ENCODE results near the gene UBE3C.
"Not testable (repeated sequence)": the region's sequence is repeated elsewhere in the genome, so short reads cannot be mapped to it uniquely, and the experiment has no call there.

The UBE3C gene

DNA sequence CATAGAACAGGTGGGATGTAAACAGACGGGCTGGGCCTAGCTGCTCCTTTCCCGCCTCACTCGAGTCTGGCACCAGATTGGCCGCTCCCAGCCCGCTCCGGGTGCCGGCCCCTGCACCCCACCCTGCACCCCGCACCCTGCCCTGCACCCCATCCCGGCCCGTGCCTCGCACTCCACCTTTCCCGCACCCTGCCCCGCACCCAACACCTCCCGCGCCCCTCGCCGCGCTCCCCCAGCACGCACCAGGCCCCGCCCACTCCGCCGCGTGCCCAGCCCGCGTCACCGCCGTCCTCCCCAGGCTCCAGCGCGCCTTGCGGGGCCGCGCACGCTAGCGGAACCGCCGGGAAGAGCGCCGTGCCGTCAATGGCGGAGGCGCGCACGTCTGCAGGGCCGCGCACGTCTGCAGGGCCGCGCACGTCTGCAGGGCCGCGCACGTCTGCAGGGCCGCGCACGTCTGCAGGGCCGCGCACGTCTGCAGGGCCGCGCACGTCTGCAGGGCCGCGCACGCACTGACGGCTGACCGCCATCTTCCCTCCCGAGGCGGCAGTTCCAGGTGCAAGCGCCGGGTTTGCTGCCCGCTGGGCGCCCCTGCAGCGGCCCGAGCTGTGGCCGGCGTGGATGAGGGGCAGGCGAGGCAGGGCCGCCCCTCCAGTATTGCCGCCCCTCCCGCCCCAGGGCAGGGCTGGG, at the start of gene UBE3C:
Gene UBE3C, plus strand, starts transcription at position 503 of the 687 bp plus-strand sequence. CDS start 347 bp downstream, outside the sequence.
- DNase-seq = peak; percentile 2

GRCh38 chr7:157089100-157089610, 49.6 kb upstream of the UBE3C start:
- DNase-seq = no peak

DNA sequence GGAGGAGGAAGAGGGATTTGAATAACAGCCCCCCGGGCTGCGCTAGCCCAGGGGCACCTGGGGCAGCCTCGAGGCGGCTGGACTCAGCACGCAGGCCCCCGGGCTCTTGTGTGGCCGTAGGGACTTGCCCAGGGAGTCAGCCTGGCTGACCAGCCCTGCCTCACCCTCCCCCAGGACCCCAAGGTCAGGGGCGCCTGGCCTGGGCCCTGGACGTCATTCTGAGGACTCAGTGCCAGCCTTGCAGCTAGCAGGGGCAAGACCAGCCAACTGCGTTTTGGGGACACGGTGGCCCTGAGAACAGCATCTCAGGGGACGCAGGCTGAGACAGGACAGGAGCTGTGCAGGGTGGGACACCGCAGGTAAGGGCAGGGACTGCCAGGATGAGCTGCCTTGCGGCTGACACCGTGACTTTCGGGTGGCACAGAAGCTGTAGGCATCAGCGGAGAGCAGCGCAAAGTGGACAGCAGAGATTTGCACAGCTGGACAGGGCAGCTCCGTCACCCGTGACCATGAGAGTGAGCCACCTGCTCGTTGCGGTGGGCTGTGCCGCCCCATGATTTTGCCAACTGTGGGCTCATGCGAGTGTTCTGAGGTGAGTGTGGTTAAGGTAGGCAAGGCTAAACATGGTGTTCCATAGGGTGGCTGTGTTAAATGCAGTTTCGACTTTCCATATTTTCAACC, 48.1 kb upstream of the UBE3C start:
- DNase-seq = no peak

GRCh38 chr7:157096286-157097055, 42.3 kb upstream of the UBE3C start:
- no peak for DNase-seq

GRCh38 chr7:157097056-157097329, 41.7 kb upstream of the UBE3C start:
- no peak for DNase-seq

DNA sequence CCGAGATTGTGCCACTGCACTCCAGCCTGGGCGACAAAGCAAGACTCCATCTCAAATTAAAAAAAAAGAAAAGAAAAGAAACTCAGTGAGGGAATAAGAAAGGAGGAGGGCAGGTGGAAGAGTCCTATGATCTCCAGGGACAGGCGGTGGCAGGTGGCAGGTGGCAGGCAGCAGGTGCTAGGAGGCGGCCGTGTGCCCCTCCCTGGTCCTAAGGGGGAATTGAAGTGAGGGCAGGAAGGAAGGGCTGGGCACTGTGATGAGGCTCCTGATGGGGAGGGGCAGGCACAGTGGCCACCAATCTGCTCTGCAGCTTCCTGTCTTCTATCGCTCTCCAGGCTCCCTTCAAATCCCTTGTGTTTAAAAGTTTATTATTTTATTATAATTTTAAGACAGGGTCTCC, 41.2 kb upstream of the UBE3C start:
- no peak for DNase-seq

DNA sequence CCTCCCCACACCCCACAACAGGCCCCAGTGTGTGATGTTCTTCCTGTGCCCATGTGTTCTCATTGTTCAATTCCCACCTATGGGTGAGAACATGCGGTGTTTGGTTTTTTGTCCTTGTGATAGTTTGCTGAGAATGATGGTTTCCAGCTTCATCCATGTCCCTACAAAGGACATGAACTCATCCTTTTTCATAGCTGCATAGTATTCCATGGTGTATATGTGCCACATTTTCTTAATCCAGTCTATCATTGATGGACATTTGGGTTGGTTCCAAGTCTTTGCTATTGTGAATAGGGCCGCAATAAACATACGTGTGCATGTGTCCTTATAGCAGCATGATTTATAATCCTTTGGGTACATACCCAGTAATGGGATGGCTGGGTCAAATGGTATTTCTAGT, 38.7 kb upstream of the UBE3C start:
- not testable (repeated sequence) for DNase-seq

- DNase-seq = not testable (repeated sequence)
Observed at GRCh38 chr7:157103641-157104040, 35.1 kb upstream of the UBE3C start.

GRCh38 chr7:157111311-157111710, 27.4 kb upstream of the UBE3C start:
- DNase-seq = no peak

- no peak for DNase-seq
Observed at GRCh38 chr7:157112706-157113105, 26.0 kb upstream of the UBE3C start.

DNA sequence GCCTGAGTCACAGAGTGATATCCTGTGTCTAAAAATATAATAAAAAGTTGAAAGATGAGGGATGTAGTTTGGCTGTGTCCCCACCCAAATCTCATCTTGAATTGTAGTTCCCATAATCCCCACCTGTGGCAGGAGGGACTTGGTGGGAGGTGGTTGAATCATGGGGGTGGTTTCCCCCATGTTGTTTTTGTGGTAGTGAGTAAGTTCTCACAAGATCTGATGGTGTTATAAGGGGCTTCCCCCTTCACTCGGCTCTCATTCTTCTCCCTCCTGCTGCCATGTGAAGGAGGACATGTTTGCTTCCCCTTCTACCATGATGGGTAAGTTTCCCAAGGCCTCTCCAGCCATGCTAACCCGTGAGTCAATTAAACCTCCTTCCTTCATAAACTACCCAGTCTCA, 25.1 kb upstream of the UBE3C start:
- no peak for DNase-seq

DNA sequence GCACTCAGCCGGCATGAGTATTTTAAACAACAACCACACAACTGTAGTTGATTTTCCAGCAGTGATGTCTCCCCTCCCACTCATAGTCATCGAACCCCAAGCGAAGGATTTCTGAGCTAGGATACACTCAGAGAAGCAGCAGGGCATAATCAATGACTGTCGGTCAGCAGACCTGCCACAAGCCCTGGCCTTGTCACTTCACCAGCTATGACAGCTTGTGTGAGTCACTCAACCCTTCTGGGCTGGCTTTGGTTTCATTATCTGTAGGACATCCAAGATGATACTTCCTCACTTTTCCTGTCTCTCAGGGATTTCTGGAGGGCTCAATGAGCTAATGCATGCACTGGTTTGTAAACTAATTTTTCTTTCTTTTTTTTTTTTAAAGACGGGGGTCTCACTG, 22.0 kb upstream of the UBE3C start:
- DNase-seq = no peak

DNA sequence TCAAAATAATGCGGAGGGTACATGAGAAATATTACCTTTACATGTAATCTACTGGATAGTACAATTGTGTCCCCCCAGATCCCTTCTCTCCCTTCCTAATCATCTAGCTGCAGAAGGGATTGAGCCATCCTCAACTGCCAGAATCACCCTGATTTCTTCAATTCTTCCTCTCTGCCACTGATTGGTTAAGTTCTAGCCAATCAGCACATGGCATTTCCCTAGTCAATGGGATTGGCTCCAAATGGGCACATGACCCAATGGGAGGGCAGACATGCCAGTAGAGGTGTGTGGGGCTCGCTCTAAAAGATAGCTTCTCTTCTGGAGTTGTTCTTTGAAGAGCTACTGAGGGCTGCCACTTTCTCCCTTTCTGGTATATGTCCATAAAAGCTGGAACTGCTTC, 20.9 kb upstream of the UBE3C start:
- DNase-seq = no peak

GRCh38 chr7:157120181-157120580, 18.5 kb upstream of the UBE3C start:
- DNase-seq = no peak

- no peak for DNase-seq
Observed at GRCh38 chr7:157121184-157121715, 17.5 kb upstream of the UBE3C start.

DNA sequence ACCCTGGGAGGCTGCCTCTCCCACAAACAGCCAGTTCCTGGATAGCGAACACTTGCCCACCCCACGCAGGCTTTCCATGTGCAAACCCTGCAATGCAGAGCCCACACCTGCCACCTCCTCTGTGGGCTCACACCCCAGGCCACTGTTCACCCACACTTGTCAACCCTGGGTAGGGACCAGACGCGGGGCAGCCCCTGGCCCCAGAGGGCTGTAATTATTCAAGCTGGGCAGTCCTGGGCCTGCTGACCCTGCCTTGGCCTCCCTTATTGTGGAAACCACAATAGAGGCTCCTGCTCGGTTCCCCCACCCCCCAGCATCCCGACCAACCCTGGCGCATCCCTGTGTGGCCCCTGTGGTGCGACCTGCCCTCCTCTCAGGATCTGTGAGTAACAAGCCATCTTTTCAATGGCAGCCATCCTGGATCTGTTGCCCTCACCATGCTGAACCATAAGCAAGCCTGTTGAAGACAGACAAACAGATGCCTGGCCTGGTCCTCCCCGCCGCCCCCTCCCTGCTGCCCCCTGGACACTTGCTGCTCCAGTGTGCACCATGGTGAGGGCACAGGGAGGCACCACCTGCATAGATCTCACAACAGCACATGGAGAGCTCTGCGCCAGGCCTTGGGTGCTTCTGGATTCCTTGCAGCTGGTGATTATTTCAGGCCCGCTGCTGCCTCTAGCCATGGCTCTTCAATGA, 15.8 kb upstream of the UBE3C start:
- no peak for DNase-seq

GRCh38 chr7:157124690-157125089, 14.0 kb upstream of the UBE3C start:
- DNase-seq = no peak

DNA sequence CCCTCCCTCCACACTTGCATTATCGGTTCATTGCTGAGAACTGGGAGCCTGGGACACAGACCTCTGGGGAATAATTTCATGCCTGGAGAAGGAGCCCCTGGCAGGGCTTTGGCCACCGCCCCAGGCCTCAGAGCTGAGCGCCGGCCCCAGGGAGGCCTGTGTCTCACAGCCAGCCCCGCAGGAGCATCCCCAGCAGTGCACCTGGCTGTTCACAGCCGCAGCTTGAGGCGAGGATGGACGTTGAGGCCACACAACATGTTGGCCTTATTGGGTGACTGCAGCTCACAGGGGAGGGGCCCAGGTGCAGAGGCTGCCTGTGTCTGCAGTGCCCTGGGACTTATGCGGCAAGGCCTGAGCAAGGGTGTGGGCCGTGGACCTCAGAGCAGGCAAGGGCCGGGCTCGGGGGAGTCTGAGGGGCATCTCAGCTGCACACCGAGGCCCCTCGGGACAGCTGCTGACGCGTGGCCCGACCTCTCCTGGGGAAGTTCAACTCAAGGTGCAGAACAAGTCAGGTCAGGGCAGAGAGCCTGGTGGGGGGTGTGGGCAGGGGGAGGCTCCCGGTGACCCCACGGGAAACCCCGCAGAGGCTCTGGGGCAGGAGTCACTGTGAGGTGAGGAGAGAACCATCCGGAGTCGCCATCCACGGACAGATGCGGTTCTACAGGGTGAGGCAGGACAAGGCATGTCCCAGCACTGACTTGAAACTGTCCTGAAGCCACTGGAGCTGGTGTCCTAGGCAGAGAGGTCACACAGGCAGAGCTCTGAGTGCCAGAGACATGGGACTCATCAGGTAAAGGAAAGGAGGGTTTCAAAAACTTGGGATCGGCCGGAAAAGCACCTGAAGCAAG, 13.1 kb upstream of the UBE3C start:
- DNase-seq = no peak

- DNase-seq = no peak
Observed at GRCh38 chr7:157126921-157127320, 11.8 kb upstream of the UBE3C start.

DNA sequence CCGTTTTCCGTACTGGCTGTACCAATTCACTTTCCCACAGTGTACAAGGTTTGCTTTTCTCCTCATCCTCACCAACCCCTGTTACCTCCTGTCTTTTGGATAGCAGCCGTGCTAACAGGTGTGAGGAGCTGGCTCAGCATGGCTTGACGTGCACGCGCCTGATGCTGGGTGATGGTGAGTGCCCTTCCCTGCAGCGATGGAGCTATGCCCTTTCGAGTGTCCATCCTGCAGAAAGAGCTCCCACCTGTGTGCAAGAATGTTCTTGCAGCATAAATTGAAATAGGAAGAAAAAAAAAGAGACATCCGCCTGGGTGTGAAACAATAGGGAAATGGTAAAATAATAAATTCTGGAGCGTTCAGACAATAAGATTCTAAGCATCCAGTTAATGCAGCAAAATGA, 9.5 kb upstream of the UBE3C start:
- no peak for DNase-seq

GRCh38 chr7:157129907-157130460, 8.7 kb upstream of the UBE3C start:
- DNase-seq = no peak

DNA sequence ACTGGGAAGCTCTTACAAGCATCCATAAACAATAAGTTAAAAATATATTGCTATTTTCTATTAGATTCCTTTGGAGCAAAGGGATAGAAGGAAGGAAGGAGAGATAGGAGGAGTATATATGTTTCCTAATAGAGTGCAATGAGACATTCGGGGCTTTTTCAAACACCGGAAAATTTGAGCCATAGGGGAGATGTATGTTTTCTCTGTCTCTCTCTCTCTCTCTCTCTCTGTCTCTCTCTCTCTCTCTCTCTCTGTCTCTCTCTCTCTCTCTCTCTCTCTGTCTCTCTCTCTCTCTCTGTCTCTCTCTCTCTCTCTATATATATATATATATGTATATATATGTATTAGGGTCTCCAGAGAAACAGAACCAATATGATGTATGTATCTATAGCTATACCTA, 7.9 kb upstream of the UBE3C start:
- DNase-seq = not testable (repeated sequence)

All from SIG-M5 (cell line).